Astrocyte (in vitro differentiated cells and primary cell): ENCODE results near the gene POM121L12. TPM values are rescaled to one million over a fixed set of nuclear protein-coding genes. Genes with fewer than 3 reads are reported as not detected.

Experiments used
- DNase-seq: peaks from one replicate; pipeline ENCODE4 v3.0.0-alpha.2; 2010; ENCODE audit warnings: low read depth
- FAIRE-seq: peaks from 2 replicates; lab custom pipeline; 2011; peaks lifted over from hg19 to GRCh38; lab: Jason Lieb, UNC
- H2AFZ ChIP-seq: 2 replicates; pipeline ENCODE4 v1.6.0; 2012; ENCODE audit warnings: low read depth, low read length, inconsistent platforms
- H3K27ac ChIP-seq: 2 replicates; pipeline ENCODE4 v1.5.1; 2011; ENCODE audit warnings: low read depth, low read length, inconsistent platforms
- H3K27me3 ChIP-seq: 2 replicates; pipeline ENCODE4 v1.6.0; 2011; ENCODE audit warnings: low read length, inconsistent platforms; ENCODE audit not compliant: insufficient read depth
- H3K36me3 ChIP-seq: 2 replicates; pipeline ENCODE4 v1.5.1; 2011; ENCODE audit warnings: low read length, inconsistent platforms; ENCODE audit not compliant: insufficient read depth
- H3K4me1 ChIP-seq: 2 replicates; pipeline ENCODE4 v1.5.1; 2011; ENCODE audit warnings: low read length, inconsistent platforms; ENCODE audit not compliant: insufficient read depth
- H3K4me2 ChIP-seq: 2 replicates; pipeline ENCODE4 v1.6.0; 2012; ENCODE audit warnings: low read length, inconsistent platforms
- H3K4me3 ChIP-seq: 2 replicates; pipeline ENCODE4 v1.5.1; 2011; ENCODE audit warnings: low read depth, mild to moderate bottlenecking, low read length, inconsistent platforms; ENCODE audit not compliant: insufficient read depth
- H3K79me2 ChIP-seq: 2 replicates; pipeline ENCODE4 v1.6.0; 2012; ENCODE audit warnings: mild to moderate bottlenecking, low read length, inconsistent platforms; ENCODE audit not compliant: insufficient read depth
- H3K9ac ChIP-seq: 2 replicates; pipeline ENCODE4 v1.6.0; 2012; ENCODE audit warnings: mild to moderate bottlenecking, low read length, inconsistent platforms
- H3K9me3 ChIP-seq: 2 replicates; pipeline ENCODE4 v1.5.1; 2012; ENCODE audit warnings: low read depth, mild to moderate bottlenecking, low read length, inconsistent platforms; ENCODE audit not compliant: insufficient read depth
- H4K20me1 ChIP-seq: 2 replicates; pipeline ENCODE4 v1.6.0; 2012; ENCODE audit warnings: low read length, inconsistent platforms; ENCODE audit not compliant: insufficient read depth
- H3K27ac Mint-ChIP-seq: one replicate; pipeline ENCODE4 v1.8.0; 2021; ENCODE audit warnings: mild to moderate bottlenecking, mixed read lengths; ENCODE audit not compliant: unreplicated experiment
- H3K27me3 Mint-ChIP-seq: one replicate; pipeline ENCODE4 v1.8.0; 2021; ENCODE audit warnings: low read depth, mixed read lengths; ENCODE audit not compliant: unreplicated experiment
- H3K36me3 Mint-ChIP-seq: one replicate; pipeline ENCODE4 v1.8.0; 2021; ENCODE audit warnings: low read depth, mixed read lengths; ENCODE audit not compliant: unreplicated experiment
- H3K4me1 Mint-ChIP-seq: one replicate; pipeline ENCODE4 v1.8.0; 2021; ENCODE audit warnings: low read depth, mixed read lengths; ENCODE audit not compliant: unreplicated experiment
- H3K4me3 Mint-ChIP-seq: one replicate; pipeline ENCODE4 v1.8.0; 2021; ENCODE audit warnings: mild to moderate bottlenecking, moderate library complexity, mixed read lengths; ENCODE audit not compliant: unreplicated experiment
- H3K9me3 Mint-ChIP-seq: one replicate; pipeline ENCODE4 v1.8.0; 2021; ENCODE audit warnings: mild to moderate bottlenecking, mixed read lengths; ENCODE audit not compliant: unreplicated experiment
- EZH2 ChIP-seq: IDR thresholded peaks from 2 replicates; pipeline ENCODE4 v1.6.1; 2012; ENCODE audit warnings: mild to moderate bottlenecking, low read length, inconsistent platforms; ENCODE audit not compliant: insufficient read depth
- total RNA-seq: library from RNA; stranded (reverse); gene quantifications from 2 replicates; pipeline ENCODE4 v1.2.1, GENCODE V29; 2021
- TF ChIP-seq, protein P1 (sequence below): IDR thresholded peaks from 2 replicates; pipeline ENCODE4 v1.5.1; 2011; ENCODE audit warnings: low read depth, mild to moderate bottlenecking, inconsistent platforms, low read length, moderate library complexity; ENCODE audit not compliant: insufficient read depth

POM121L12 gene
- total RNA-seq, 1 donor from 2014 or later: not detected

DNA sequence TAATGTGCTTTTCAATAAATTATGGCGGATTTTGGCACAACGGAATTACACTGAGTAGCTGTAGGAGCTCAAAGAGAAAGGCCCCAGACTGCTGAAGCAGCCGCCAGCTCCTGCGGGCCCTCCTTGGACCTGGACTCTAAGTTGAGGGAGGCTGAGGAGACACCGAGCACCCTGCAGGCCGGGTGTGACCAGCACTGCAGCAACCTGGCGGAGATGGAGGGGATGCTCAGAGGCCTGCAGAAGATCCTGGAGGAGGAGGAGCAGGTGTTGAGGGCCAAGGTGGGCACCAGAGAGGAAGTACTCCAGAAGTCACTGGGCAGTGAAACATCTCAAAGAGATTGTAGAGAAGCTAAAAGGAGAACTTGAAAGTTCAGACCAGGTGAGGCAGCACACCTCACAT lies 33.0 kb upstream of the POM121L12 start:
- H4K20me1 ChIP-seq: no peaks in the 10 kb centered on the region
- FAIRE-seq: no peak
- H3K4me2 ChIP-seq: no peak overlapping the region
- no peaks in the 10 kb centered on the region for H3K4me1 ChIP-seq
- no peak for TF ChIP-seq EZH2
- TF ChIP-seq, protein P1, sequence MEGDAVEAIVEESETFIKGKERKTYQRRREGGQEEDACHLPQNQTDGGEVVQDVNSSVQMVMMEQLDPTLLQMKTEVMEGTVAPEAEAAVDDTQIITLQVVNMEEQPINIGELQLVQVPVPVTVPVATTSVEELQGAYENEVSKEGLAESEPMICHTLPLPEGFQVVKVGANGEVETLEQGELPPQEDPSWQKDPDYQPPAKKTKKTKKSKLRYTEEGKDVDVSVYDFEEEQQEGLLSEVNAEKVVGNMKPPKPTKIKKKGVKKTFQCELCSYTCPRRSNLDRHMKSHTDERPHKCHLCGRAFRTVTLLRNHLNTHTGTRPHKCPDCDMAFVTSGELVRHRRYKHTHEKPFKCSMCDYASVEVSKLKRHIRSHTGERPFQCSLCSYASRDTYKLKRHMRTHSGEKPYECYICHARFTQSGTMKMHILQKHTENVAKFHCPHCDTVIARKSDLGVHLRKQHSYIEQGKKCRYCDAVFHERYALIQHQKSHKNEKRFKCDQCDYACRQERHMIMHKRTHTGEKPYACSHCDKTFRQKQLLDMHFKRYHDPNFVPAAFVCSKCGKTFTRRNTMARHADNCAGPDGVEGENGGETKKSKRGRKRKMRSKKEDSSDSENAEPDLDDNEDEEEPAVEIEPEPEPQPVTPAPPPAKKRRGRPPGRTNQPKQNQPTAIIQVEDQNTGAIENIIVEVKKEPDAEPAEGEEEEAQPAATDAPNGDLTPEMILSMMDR: no peak
- H3K4me3 ChIP-seq: no peak overlapping the region
- H3K36me3 Mint-ChIP-seq: no peaks in the 10 kb centered on the region
- no peaks in the 10 kb centered on the region for H3K79me2 ChIP-seq
- no peaks in the 10 kb centered on the region for H3K4me1 Mint-ChIP-seq
- no peaks in the 10 kb centered on the region for H3K27me3 ChIP-seq
- peaks cover 11% of the 10 kb centered on the region for H3K9me3 Mint-ChIP-seq
- no peak for DNase-seq
- no peaks in the 10 kb centered on the region for H3K9me3 ChIP-seq
- H2AFZ ChIP-seq: no peak overlapping the region
- no peak overlapping the region for H3K27ac ChIP-seq
- no peak overlapping the region for H3K4me3 Mint-ChIP-seq
- no peaks in the 10 kb centered on the region for H3K27me3 Mint-ChIP-seq
- H3K36me3 ChIP-seq: no peaks in the 10 kb centered on the region
- no peak overlapping the region for H3K9ac ChIP-seq
- no peak overlapping the region for H3K27ac Mint-ChIP-seq

DNA sequence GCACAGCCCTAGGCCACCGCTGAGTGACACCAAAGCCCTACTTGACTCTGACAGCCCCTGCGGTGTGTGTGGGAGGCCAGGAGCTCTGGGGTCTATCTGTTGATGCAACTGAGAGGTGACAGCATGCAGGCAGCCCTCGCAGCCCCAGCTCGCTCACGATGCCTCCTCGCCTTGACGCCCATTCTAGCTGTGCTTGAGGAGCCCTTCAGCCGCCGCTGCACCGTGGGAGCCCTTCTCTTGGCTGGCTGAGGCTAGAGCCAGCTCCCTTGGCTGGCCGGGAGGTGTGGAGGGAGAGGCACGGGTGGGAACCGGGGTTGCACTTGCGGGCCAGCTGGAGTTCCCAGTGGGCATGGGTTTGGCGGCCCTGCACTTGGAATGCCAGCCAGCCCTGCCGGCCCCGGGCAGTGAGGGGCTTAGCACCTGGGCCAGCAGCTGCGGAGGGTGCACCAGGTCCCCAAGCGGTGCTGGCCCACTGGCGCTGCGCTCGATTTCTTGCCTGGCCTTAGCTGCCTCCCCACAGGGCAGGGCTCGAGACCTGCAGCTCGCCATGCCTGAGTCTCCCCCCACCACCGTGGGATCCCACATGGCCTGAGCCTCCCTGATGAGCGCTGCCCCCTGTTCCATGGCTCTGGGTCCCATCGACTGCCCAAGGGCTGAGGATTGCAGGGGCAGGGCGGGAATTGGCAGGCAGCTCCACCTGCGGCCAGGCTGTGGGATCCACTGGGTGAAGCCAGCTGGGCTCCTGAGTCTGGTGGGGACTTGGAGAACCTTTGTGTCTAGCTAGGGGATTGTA lies 31.6 kb upstream of the POM121L12 start:
- peaks cover 11% of the 10 kb centered on the region for H3K9me3 Mint-ChIP-seq
- no peak for DNase-seq

More for the DNA sequence above, 31.6 kb upstream of the POM121L12 start:
- H3K4me3 Mint-ChIP-seq: no peak overlapping the region
- no peaks in the 10 kb centered on the region for H3K36me3 Mint-ChIP-seq
- Histone ChIP-seq H3K9me3 (no peaks in the 10 kb centered on the region), H3K79me2 (no peaks in the 10 kb centered on the region), H3K27ac (no peak overlapping the region), H3K4me3 (no peak overlapping the region), H3K9ac (no peak overlapping the region), H3K36me3 (no peaks in the 10 kb centered on the region), H3K4me1 (no peaks in the 10 kb centered on the region), H3K27me3 (no peaks in the 10 kb centered on the region), H3K4me2 (no peak overlapping the region), H4K20me1 (no peaks in the 10 kb centered on the region), H2AFZ (no peak overlapping the region)
- FAIRE-seq: no peak
- no peaks in the 10 kb centered on the region for H3K4me1 Mint-ChIP-seq
- no peaks in the 10 kb centered on the region for H3K27me3 Mint-ChIP-seq
- TF ChIP-seq, protein P1: no peak
- TF ChIP-seq EZH2: no peak
- H3K27ac Mint-ChIP-seq: no peak overlapping the region
